ENCODE data around the gene FOXP4.

DNA sequence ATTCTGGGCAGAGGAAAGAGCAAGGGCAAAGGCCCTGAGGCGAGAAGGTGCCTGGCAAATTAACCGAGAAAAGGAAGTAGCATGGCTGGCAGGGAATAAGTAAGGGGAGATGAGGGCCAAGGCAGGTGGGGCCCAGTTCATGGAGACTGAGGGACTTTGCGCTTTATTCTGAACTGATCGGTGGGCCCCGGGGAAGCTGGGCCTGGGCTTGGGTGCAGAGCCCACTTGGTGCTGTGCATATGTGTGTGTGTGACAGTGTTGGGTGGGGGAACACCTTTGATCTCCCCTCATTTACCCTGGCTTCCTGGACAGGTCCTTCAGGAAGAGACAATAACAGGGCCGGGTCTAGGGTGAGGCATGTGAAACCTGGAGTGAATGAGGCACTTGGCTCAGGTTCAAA lies 89.2 kb downstream of the FOXP4 start:
- TF ChIP-seq, protein P1, sequence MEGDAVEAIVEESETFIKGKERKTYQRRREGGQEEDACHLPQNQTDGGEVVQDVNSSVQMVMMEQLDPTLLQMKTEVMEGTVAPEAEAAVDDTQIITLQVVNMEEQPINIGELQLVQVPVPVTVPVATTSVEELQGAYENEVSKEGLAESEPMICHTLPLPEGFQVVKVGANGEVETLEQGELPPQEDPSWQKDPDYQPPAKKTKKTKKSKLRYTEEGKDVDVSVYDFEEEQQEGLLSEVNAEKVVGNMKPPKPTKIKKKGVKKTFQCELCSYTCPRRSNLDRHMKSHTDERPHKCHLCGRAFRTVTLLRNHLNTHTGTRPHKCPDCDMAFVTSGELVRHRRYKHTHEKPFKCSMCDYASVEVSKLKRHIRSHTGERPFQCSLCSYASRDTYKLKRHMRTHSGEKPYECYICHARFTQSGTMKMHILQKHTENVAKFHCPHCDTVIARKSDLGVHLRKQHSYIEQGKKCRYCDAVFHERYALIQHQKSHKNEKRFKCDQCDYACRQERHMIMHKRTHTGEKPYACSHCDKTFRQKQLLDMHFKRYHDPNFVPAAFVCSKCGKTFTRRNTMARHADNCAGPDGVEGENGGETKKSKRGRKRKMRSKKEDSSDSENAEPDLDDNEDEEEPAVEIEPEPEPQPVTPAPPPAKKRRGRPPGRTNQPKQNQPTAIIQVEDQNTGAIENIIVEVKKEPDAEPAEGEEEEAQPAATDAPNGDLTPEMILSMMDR (IDR thresholded peaks at IDR 0.05) = no peak
- TF ChIP-seq POLR2A (IDR thresholded peaks at IDR 0.05) (no peak), POLR2AphosphoS5 (IDR thresholded peaks at IDR 0.05) (no peak)

All from breast epithelium (tissue), 3 donors.